A549 (cell line): ENCODE data around the gene DUSP3.

ENCODE experiments used
- ATOH8 ChIP-seq: fragments of 250-450 bp; sonication (Bioruptor Pico); IDR thresholded peaks from 2 replicates; pipeline ENCODE4 v1.5.0; 2020; ENCODE audit warnings: low read depth, mild to moderate bottlenecking, moderate library complexity
- BCL3 ChIP-seq: fragments of >200 bp; sonication (Bioruptor Twin); formaldehyde crosslinking; IDR thresholded peaks from 3 replicates; pipeline ENCODE4 v1.6.1; 2016
- CTCF ChIP-seq: fragments of >200 bp; sonication (Bioruptor Twin); formaldehyde crosslinking; IDR thresholded peaks from 3 replicates; pipeline ENCODE4 v1.5.1; 2016
- EHF ChIP-seq: fragments of 250-450 bp; sonication (Bioruptor Pico); IDR thresholded peaks from 2 replicates; pipeline ENCODE4 v1.5.0; 2020; ENCODE audit warnings: mild to moderate bottlenecking
- MAX ChIP-seq: IDR thresholded peaks from 2 replicates; pipeline ENCODE4 v1.6.1; 2012
- MAZ ChIP-seq: fragments of 150-350 bp; IDR thresholded peaks from 2 replicates; pipeline ENCODE4 v1.6.1; 2014; ENCODE audit warnings: antibody characterized with exemption, low read depth, low read length, borderline replicate concordance
- MYC ChIP-seq: IDR thresholded peaks from 2 replicates; pipeline ENCODE4 v1.6.1; 2012; ENCODE audit warnings: mild to moderate bottlenecking, inconsistent platforms, low read length, improper control_type of control experiment, borderline replicate concordance
- POLR2A ChIP-seq: IDR thresholded peaks from 2 replicates; pipeline ENCODE4 v1.6.1; 2012; ENCODE audit warnings: mild to moderate bottlenecking, low read length
- ZC3H11A ChIP-seq: fragments of 450-650 bp; IDR thresholded peaks from 2 replicates; pipeline ENCODE4 v1.6.1; 2014; ENCODE audit warnings: antibody characterized with exemption, mild to moderate bottlenecking

- TF ChIP-seq MAZ (no peak), EHF (CRISPR knock-in tag) (no peak), CTCF (no peak), POLR2A (no peak), MAX (no peak), BCL3 (no peak), ZC3H11A (no peak), MYC (no peak), ATOH8 (CRISPR knock-in tag) (no peak)
Observed at GRCh38 chr17:43814026-43814425, 35.2 kb upstream of the DUSP3 start.
